Activated gamma-delta T cell treated with Interleukin-2 at 50 U/mL for 16 hours (primary cell): ENCODE results near the gene CZIB.
"Not testable (repeated sequence)": the region's sequence is repeated elsewhere in the genome, so short reads cannot be mapped to it uniquely, and the experiment has no call there.

Experiments
- DNase-seq: peaks from one replicate; pipeline ENCODE4 v3.0.0-alpha.2; 2020

The CZIB gene

DNA sequence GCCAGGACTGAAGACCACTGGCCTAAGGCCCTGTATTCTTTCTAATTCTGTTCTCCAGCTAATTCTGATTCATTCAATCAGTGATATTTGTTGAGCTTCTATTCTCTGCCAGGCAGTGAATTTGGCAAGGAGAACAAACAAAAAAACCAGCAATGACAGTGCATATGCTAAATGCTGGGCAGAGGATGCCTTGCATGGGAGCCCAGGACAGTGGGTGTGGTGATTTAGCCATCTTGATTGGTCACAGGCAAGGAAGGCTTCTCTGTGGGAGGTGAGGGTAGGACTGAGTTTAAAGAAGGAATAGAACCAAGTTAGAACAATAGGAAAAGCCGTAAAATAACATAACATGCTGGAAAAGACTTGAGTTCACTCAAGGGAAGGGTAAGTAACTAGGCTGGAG, 33.0 kb downstream of the CZIB start:
- DNase-seq: no peak

DNA sequence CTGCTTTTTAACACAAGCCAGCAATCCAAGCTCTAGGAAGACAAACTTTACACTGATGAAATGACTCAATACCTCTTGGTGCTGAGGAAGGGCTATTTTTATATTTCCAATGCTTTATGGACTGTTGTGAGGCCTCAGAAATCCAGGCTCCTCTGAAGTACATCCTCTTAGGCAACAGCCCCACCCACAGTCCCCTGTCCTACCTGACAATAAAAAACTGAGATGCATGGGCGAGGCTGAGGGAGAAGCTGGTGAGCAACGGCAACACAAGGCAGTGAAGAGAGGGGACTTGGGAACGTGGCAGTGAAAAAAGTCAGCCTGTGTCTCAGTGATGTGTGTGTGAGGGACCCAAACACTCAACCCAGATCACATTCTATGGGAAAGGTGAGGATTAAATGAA, 33.9 kb downstream of the CZIB start:
- DNase-seq: no peak

DNA sequence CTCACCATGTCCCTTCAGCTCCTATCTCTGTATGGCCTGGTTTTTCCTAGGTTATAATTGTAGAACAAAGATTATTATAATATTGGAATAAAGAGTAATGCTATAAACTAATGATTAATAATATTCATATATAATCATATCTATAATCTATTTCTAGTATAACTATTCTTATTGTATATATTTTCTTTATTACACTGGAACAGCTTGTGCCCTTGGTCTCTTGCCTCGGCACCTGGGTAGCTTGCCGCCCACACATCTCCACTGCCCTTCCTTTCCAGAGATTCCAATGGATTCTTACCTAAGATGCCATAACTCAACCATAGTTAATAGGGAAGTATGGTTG, 34.5 kb downstream of the CZIB start:
- DNase-seq: not testable (repeated sequence)

DNA sequence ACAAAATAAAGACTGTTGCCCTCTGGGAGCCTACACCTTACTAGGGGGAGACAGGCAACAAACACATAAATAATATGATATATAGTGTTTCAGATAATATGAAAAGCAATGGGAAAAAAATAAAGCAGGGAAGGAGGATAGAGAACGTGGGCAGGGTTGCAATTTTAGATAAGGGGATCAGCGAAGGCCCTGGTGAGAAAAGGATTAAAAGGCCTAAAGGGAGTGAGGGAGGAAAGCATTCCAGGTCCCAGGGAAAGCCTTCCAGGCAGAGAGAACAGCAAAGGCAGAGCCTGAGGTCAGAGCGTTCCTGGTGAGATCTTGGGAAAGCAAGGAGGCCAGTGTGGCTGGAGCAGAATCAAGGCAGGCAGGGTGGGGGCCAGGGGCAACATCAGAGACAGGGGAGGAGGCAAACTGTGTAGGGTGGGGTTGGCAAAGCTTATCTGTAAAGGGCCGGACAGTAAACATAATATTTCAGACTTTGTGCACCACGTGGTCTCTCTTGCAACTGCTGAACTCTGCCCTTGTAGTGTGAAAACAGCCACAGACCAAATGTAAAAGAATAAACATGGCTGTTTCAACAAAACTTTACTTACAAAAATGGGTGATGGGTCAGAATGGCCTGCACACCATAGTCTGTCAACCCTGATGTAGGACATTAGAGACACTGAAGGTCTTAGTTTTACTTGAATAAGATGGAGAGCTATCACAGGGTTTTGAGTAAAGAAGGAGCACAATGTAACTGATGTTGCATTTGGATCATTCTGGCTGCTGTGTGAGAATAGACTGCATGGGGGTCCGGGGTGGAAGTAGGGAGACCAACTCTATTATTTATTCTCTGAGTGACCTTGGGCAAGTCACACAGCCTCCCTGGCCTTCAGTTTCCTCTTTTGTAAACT, 37.1 kb downstream of the CZIB start:
- no peak for DNase-seq

DNA sequence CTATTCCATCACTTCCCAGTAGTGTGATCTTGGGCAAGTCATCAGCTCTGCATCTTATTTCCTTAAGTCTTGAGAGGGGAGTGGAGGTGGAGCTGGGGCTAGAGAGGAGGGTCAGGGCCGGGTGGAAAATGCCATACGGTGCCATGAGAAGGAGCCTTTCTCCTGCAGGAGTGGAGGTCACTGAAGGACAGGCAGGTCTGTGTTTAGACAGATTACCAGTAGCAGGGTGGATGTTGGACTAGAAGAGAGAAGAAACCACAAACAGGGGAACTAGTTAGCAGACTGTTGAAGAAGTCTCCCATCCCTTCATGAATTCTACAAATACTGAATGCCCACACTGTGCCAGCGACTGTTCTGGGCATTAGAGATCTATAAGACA, 37.7 kb downstream of the CZIB start:
- DNase-seq: no peak

DNA sequence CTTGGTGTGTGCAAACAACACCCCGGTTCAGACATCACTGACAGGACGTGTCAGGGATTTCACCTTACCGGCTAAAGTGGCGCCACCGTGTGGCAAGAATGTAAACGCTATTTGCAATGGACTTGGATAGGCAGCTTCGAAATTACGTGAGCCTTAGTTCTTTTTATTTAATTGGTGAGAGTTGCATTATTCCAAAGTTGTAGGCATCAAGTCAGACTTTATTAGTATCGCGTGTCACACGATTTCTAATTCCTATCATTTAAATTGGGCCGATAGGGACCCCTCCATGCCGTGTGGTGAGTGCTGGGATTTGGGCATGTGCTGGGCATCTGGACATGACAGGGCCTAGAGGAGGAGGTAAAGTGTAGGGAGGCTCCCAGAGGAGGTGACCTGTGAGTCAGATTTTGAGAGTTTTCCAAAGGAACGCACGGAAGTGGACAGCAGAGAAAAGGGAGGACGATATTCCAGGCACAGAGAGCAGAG, 38.3 kb downstream of the CZIB start:
- DNase-seq: peak; percentile 85

DNA sequence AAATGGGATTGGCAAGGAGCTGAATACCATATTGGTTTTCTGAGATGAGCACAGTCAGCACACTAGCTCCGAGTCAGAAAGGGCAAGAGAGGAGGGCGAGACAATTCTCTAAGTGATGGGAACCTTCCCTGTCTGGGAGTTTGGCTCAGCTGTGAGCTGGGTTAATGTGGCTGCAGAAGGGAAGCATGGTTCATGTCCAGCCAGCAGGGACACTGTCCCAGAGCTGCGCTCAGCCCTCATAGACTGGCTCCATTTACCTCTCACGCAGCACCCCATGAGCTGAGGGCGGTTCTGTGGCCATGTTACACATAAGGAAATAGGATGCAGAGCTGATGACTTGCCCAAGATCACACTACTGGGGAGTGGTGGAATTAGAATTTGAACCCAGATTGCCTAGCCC, 39.5 kb downstream of the CZIB start:
- no peak for DNase-seq

DNA sequence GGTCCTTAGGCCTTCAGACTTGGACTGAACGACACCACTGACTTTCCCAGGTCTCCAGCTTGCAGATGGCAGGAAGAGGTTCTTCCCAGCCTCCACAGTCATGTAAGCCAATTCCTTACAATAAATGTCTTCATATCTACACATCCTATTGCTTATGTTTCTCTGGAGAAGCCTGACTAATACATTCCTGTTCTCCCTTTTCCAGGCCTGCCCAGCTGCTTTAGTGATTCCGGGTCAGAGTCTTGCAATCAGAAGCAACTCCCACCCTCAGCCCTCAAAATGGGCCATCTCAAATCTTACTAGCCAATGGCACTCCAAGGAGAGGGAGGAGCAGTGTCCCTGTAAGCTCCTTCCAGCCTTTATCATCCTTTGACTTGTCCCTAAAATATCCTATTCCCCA, 40.2 kb downstream of the CZIB start:
- DNase-seq: no peak

DNA sequence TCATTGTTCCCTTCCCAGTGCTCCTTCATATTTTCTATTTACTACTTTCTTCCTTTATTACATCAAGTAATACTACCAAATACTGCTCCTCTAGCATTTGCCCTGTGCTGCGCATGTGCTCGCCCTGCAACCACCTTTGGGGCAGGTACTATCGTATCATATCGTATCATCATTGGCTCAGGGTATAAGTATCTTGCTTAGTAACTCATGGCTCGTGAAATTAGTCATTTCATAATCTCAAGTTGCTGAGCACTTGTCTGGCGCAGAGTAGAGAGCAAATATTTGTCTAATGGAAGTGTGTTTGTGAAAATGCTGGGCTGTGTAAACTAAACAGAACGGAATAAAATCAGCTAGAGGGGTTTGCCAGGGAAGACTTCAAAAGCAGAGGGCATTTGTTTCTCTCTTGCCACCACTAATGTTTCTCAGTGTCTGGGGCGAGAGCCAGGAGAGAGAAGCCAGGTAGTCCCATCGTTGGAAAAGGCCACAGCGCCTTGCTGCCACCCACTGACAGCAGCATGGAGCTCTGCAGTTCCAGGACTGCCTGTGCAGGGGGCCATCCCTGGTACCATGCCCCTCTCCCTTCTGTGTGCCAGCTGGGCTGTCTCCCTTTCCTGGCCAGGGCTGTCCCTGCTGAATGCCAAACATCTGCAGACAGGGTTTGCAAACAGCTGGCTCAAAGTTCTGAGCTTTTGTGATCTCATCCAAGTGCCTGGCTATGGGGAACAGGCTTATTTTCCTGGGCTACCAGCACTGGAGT, 43.8 kb downstream of the CZIB start:
- no peak for DNase-seq

DNA sequence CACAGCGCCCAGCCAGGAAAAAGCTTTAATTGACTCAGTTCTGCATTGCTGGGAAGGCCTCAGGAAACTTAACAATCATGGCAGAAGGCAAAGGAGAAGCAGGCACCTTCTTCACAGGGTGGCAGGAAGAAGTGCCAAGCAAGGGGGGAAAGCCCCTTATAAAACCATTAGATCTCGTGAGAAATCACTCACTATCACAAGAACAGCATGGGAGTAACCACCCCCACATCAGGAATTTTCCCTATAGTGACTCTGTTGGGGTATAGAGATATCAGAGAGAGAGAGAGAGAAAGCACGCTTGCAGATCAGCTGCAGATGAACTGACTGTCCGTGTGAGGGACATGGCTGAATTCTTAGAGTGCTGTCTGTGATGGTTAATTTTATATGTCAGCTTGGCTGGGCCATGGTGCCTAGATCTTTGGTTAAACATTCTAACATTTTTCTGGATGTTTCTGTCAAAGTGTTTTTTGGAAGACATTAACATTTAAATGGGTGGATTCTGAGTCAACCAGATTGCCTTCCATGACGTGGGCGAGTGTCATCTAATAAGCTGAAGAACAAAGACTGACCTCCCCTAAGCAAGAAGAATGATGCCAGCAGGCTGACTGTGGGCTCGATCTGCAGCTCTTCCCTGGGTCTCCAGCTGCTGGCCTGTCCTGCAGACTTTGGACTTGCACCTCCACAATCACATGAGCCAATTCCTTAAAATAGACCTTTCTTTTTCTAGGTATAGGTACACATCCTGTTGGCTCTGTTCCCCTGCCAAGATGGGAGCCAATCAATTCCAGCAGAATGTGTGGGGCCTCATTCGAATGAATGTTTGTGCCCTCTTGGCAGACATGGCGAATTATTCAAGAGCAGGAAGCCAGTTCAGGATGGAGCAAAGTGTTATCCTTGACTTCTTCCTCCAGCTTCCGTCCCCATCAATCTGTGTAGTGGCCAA, 45.2 kb downstream of the CZIB start:
- DNase-seq: no peak

DNA sequence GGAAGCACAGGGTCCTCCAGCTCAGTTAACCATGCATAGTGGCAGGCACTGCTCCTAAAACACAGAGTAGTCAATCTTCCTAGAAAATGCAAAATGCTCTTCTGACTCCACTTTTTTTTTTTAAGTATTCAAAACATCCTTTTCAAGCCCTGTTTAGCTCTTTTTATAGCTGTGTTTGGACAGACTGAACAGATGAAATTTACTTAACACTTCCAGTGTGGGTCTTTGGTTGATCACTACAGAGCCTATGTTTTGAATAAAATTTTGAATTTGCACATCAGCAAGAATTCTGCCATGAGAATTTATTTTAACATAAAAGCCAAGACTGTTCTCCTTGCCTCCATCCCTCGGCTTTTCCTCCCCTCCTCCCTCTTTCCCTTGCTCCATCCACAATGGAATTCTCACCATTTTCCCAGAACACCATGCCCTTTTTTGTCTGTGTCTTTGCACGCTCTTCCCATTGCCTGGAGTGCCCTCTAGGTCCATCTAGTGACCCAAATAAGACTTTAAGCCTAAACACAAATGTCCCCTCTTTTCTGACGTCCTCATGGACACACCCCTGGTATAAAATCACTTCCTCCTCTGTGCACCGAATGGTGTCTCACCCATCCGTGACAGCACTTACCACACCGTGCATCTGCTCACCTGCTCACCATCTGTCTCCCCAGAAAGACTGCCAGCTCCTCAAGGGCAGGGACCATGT, 47.9 kb downstream of the CZIB start:
- DNase-seq: no peak

DNA sequence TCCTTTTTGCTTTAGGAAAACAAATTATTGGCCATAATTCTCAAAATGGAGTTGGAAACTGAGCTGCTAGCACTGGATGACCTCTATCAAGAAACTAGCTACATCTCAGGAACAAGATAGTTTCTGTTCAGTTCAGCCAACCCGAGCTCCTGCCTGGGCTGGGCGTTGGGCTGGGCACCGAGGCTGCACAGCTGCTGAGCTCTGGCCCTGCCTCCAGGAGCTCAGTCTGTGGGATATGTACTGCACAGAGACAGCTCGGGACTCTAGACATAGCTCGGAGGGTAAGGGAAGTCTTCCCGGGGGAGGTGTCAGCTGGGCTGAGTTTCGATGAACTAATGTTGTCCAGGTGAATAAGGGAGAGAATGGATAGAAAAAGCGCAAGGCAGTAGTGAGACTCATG, 53.5 kb downstream of the CZIB start:
- no peak for DNase-seq

DNA sequence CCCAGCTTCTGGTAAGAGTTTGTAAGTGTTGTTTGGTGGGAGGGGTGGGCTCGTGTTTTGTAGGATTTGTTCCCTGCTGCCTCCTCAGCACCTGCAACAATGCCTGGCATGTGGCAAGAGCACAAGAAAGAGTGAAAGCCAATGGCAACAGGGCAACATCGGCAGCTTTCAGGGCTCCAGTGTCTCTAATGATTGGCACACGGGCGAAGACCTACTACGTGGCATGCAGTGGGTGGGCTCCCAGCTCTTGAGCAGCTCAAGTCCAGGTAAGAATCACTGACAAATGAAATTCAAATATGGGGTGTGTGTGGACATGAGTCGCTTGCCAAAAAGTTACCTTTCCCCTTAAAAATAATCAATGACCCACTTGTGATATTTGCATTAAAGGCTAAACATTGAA, 54.1 kb downstream of the CZIB start:
- DNase-seq: no peak

DNA sequence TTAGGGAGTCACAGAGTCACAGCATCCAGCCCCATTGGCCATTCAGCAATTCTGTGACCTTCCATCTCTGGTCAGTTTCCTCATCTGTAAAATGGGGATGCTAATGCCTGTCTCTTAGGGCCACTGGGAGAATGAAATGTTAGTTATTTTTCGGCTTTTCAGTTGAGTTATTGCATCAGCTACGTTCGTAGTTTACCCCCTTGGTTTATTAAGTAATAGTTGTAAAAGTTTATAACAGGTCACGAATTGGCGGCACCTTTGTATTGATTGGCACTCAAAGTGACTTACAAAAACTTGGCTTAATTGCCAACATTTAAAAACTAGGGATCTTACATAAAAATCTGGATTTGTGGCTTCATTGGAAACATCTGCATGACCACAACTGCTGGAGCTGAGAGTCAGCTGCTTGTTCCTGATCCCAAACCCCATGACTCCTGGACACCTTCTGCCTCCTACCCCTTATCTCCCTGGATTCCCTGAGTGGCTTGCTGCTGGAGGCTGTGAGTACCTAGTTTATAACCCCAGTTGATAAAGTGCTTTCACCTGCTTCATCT, 54.9 kb downstream of the CZIB start:
- DNase-seq: no peak
